COR-L47 (cell line): ENCODE measurements around the gene TAF6.

Experiments used
- DNase-seq: peaks from one replicate; lab custom pipeline; 2025; lab: John Stamatoyannopoulos, UW

The TAF6 gene

DNA sequence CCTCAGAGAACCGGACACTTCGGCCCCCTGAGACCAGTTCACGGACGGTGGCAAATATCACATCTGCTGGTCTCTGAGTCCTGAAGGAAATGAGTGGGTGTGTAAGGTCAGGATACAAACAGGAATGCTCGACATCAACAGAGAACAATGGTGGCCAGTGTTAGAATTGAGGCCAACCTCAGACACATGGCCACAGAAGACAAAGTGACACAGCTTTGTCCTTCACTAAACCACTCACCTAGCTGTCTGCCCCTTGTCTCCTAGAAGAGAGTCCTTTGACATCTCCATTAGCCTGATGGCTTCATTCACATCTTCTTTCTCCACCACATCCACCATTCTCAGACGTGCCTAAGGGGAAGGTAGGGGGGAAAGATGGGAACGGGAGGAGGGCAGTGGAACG lies 26.1 kb downstream of the TAF6 start:
- no peak for DNase-seq

DNA sequence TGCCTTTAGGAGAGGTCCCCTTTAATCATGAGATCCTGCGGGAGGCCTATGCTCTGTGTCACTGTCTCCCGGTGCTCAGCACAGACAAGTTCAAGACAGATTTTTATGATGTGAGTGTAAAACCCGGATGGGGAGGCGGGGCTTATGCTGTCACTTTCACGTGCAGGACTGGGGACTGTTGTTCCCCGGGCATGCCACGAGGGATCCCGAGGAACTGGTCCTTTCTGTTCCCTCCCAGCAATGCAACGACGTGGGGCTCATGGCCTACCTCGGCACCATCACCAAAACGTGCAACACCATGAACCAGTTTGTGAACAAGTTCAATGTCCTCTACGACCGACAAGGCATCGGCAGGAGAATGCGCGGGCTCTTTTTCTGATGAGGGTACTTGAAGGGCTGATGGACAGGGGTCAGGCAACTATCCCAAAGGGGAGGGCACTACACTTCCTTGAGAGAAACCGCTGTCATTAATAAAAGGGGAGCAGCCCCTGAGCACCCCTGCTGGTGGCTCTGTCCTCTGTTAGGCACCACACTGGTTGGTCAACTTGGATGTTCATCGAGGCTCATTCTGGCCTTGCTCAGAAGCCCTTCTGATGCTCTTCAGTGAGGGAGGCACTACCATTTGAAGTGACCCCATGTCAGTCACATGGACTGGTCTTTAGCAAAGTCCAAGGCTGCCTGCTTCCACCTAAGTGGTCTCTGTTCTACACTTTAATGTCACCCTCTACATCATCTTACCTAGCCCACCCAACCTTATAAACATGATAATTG lies 27.6 kb downstream of the TAF6 start:
- no peak for DNase-seq

DNA sequence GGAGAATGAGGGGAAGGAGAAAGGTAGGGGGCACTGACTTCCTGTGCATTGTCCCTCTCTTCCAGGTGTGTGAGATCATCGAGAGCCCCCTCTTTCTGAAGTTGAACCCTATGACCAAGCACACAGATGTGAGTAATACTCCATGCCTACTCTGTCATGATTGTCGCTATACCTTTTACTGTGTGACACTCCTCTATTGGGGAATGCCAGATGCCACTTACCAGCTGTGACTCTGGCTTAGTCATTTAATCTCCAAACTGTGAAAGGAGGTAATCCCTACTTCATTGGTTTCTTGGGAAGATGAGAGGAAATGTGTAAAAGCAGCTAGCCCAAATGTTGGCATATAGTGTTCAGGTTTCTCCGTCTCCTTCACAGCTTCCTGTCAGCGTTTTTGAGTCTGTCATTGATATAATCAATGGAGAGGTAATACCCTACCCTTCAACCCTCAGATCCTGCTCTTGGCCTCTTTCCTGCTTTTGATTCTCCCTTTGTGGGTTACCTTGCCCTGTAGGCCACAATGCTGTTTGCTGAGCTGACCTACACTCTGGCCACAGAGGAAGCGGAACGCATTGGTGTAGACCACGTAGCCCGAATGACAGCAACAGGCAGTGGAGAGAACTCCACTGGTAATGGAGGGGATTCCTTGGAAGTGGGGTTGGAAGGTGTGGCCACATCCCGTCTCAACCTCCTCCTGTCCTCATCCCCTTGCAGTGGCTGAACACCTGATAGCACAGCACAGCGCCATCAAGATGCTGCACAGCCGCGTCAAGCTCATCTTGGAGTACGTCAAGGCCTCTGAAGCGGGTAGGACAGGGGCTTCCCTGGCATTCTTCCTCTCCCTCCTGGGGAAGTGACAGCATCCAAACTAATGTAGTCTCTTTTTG lies 28.4 kb downstream of the TAF6 start:
- no peak for DNase-seq

DNA sequence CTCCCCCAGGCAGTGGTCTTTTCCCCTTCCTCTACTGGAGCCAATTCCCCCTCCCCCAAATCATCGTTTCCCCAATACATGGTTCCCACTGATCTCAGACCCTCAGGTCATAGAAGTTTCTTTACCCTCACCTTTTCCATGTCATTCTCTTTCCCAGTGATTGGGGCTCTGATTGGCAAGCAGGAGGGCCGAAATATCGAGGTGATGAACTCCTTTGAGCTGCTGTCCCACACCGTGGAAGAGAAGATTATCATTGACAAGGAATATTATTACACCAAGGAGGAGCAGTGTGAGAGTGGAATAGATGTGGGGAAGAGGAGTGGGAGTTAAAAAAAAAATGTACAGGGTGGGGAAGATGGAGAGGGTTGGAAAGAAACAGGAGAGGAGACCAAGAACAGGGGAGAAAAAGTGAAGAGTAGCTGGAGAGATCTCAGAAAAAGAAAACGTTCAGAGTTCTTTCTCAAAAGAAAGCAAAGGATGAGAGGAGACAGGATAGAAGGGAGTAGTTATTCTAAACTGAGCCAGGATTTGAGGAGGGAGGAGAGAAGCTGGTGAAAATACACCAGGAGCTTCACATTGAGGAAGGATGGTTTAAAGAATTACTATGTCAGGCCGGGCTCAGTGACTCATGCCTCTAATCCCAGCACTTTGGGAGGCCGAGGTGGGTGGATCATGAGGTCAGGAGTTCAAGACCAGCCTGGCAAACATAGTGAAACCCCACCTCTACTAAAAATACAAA lies 29.5 kb downstream of the TAF6 start:
- no peak for DNase-seq

DNA sequence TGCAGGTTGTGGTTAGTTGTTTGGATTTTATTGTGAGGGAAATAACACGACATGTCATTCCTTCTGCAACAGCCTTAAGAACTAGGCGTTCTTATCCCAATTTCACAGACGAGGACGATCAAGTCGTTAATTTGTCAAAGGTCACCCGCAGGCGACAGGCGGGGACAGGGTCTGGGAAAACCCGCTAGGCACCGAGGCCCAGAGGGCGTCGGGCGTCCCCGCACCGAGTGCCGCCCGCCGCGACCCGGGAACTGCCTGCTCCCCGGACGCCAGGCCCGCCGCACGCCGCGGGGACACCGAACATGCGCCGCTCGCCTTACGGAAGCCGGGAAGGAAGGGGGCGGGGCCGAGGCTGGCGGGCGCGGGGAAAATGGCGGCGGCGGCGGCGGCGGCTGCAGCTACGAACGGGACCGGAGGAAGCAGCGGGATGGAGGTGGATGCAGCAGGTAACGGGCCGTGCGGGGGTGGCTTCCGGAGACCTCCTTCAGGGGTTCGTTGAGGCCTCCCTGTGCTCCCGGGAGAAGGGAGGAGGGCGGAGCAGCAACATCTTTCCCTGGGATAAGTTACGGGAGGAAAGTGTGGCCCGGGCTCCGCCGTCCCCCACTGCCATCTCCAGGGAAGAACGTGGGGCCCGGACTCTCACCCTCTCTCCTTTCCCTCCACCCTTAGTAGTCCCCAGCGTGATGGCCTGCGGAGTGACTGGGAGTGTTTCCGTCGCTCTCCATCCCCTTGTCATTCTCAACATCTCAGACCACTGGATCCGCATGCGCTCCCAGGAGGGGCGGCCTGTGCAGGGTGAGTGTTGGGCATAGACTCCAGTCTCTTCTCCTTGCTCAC lies 30.3 kb downstream of the TAF6 start, which contains the start of gene COPS6:
Gene COPS6 (plus strand): TSS at position 349 of the 837 bp plus-strand sequence. CDS start 22 bp downstream, at position 371.
- DNase-seq, result peak; percentile 73

DNA sequence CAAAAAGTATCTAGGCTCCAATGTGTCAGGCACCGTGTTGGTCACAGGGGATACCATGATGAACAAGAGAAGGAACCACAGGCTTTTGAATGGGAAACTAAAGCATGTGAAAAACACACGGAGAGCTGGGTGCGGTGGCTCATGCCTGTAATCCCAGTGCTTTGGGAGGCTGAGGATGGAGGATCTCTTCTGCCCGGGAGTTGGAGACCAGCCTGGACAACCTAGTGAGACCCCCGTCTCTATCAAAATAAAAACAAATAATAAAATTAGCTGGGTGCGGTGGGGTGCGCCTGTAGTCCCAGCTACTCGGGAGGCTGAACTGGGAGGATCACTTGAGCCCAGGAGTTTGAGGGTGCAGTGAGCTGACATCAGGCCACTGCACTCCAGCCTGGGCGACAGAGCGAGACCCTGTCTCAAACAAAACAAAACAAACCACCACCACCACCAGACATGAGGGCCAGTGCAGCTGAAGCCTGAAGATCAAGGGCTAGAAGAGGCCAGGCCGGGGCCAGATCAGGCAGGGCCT lies 31.0 kb downstream of the TAF6 start:
- DNase-seq, result no peak

DNA sequence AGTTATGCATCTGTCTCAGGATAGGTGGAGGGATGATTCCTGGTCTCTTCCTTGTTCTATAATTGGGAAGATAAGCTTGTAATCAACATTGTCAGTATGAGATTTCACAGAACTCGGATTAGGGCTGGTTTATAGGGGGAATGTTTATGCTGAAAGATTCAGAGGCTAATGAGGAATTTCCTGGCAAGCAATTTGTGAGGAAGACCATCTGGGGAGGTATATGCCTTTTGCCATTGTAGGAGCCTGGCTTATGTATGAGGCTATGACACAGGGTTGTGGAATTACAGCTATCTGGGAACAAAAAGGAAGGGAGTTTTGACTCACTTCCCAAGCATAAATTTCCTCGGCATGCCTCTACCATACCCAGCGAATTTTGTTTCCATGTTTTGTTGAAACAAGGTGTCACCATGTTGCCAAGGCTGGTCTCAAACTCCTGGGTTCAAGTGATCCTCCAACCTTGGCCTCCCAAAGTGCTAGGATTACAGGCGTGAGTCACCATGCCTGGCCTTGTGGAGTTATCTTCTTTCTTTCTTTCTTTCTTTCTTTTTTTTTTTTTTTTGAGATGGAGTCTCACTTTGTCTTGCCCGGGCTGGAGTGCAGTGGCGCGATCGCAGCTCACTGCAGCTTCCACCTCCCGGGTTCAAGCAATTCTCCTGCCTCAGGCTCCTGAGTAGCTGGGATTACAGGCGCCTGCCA lies 32.0 kb downstream of the TAF6 start:
- no peak for DNase-seq

DNA sequence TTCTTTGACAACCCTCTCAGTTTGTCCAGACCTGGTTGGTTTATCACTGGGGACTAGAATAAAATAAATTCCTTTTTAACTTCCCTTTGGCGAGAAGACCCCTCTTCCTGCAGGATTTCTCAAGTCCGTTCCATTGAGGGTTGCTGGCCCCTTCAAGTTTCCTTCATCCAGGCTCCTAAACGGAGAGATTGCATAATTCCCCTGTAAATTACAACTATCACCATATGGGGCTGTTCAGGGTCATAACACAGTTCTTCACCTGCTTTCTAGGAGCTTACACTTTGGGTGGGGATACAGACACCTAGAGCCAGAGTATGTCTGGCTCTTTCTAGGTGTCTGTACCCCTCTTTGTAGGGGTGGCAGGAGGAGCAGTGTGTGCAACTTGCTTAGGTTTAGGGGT lies 33.6 kb downstream of the TAF6 start:
- DNase-seq, result no peak

DNA sequence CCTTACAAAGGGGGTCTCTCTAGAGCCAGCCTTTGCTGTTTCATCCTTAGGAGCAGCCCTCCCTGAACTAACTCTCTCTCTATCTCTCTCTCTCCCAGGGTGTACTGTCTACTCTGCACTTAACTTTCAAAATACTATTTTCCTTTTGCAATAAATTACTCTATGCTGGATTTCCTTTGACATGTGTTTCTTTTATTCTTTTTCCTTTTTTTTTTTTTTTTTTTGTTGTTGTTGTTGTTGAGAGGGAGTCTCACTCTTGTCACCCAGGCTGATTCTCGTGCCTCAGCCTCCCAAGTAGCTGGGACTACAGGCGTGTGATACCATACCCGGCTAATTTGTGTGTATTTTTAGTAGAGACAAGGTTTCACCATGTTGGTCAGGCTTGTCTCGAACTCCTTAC lies 36.2 kb downstream of the TAF6 start:
- no peak for DNase-seq

DNA sequence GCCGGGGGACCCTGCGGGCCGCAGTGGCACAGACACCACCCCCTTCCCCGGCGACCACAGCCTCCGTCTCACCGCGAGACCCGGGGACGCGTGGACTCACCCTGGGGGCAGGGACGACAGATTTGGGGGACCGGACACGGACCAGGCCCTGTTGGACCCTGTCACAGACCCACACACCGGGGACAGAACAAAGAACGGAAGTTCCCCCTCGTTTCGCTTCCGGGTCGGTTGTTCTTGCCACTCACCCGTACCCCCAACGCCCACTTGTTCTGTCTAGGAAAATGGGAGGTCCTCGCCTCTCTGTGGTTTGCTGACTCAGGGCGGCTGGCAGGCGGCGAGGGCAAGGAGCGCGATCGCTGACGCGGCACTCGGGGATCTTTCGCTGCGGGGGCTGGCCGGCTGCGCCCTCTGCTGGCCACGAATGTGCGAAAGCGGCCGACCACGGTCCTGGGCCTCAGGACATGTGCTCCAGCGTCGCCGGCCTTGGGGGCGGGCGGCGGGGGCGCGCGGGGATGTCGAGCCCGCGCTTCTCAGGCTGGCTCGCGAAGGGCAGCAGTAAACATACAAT lies 37.5 kb downstream of the TAF6 start, which contains the start of gene ZNF3:
Gene ZNF3 (minus strand): TSS at position 189 of the 568 bp plus-strand sequence. CDS start 4,366 bp downstream, outside the sequence.
- peak; percentile 99 for DNase-seq

DNA sequence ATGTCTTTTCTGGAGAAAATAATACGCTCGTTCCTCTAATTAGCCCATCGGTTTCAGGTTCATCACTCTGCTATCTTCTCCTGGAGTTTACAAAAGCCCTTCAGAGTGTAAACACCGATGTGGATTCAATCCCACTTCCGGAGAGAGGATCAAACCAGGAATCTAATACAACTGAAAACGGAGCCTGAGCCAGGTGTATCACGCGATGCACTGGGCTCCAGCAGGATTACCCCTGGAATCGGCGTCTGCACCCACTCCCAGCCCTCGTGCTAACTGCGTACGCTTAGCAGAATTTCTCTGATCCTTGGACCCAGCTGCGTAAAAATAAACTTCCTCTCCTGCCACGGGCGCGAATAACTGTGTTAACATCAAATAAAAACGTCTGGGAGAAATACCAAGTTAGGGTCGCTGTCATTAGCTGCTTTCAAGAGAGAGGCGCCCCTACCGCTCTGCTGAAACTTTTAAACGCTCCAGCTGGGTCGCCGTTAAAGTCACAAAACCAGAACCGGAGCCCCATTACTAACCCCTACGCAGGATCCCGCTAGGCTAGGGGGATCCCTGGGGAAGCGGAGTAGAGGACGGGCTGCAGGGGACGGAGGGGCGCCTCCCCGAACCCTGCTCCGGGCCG lies 38.1 kb downstream of the TAF6 start:
- peak; percentile 25 for DNase-seq

DNA sequence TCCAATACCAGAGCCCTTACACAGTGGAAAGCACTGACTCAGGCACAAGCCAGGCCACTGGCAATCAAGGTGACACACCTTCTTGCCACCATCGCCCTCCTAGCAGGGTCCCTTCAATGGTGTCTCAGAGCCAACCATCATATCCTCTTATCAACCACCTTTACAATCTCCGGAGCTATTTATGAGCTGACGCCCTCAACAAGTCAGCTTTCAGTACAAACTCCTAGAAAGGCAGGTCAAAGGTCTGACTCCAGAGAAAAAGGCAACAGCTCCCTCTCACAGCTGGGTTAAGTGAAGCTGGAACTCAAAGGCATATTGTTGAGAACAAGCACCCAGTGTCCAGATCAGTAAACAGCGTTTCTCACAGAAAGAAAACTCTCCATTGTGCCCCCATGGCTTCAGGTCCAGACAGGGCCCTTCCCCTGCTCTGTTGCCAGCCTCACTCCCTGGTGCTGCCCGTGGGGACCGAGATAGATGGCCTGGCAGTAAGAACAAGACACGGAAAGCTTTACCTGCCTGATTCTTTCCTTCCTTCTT lies 40.1 kb downstream of the TAF6 start:
- DNase-seq, result no peak

DNA sequence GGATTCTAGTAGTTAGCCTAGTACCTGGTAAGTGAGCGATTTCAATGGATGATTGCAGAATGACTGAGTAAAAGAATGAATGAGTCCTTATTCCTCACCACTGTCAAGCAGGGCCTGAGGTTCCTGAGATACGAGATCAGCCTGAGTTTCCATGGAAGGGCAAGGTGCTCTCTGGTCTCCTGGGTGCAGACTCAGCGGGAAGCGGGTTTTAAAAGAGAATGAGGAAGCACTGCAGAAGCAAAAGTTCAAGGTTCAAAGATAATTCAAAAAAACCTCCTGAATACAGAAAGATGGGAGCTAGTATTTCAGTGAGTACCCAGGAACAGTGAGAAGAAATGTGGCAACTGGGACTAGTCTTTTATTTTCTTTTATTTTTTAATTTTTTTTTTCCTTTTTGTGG lies 42.0 kb downstream of the TAF6 start:
- DNase-seq, result no peak

DNA sequence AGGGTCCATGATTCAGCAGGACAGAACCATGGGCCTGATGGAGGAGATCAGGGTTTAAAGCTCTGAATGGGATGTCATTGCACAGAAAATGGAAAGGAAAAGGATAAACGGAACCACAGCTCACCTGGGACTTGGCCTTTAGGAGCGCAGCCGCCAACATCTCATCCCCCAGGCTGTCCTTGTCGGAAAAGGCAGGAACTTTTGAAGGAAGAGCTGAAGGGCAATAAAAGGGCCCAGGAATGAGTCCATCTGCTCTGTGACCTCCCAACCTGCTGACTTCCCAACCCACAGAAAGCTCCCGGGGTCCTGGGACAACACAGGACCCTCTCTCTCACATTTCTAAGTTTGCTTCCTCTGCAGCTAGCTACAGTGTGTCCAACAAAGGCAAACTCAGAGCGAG lies 43.7 kb downstream of the TAF6 start:
- no peak for DNase-seq

DNA sequence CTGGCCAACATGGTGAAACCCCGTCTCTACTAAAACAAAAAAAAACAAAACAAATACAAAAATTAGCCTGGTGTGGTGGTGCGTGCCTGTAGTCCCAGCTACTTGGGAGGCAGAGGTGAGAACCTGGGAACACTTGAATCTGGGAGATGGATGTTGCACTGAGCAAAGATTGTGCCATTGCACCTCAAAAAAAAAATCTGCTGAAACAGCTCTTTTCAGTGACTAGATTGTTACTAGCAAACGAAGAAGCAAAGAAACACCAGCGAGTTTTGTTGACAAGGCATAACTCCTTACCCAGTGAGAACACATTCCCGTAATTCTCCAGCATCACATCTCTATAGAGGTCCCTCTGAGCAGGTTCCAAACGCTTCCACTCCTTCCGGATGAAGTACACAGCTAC lies 44.3 kb downstream of the TAF6 start:
- no peak for DNase-seq

DNA sequence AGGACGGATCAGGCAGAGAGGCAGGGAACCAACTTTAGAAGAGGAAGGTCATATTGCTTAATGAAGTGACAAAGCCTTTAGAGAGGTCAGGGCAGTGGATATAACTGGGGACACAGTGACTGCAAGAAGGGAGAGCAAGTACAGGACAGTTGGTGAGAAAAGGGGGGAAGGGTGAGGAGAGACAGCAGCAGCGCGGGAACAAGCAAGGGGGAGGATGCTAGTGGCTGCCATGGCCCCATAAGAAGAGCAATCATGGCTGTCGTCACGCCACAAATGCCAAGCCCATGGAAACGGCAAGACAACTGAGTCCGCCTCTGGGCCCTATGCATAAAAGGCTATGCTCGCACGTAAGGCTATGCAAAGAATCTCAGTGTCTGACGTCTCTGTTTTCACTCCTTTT lies 46.7 kb downstream of the TAF6 start:
- DNase-seq, result no peak

DNA sequence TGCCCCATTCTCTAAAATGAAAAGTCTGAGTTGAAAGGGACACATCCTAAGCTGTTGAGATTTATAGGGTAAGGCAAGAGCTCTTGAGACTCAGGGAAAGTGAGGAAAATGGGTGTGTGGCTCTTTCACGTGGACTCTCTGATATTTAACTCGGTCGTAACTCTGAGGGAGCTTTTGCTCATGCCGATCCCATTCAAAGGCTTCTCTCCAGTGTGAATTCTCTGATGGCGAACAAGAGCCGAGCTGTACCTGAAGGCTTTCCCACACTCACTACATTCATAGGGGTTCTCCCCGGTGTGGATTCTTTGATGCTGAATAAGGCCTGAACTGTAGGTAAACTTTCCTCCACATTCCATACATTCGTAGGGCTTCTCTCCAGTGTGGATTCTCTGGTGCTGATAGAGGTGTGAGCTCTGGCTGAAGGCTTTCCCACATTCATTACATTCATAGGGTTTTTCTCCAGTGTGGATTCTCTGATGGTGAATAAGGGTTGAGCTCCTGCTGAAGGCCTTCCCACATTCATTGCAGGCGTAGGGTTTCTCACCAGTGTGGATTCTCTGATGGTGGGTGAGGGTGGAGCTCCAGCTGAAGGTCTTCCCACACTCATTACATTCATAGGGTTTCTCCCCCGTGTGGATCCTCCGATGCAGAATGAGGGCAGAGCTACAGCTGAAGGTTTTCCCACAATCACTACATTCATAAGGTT lies 48.0 kb downstream of the TAF6 start:
- DNase-seq, result no peak

DNA sequence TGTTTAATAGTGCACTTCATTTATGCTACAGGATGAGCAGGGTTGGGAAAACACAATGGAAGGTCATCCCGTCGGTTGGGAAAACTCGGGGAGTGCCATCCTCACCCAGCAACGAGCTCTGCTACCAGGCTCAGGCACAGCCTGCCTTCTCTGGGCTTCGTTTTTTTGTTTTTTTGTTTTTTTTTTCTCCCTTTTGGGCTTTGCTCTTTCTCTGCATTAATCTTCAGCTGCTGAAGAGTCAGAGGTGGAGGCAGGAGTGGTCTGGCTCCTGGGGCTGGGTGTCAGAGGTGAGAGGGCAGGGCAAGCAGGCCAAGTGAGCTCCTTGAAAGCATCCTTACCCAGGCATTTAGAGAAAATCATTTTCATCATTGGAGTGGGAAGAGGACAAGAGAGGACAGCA lies 49.2 kb downstream of the TAF6 start:
- DNase-seq, result no peak

DNA sequence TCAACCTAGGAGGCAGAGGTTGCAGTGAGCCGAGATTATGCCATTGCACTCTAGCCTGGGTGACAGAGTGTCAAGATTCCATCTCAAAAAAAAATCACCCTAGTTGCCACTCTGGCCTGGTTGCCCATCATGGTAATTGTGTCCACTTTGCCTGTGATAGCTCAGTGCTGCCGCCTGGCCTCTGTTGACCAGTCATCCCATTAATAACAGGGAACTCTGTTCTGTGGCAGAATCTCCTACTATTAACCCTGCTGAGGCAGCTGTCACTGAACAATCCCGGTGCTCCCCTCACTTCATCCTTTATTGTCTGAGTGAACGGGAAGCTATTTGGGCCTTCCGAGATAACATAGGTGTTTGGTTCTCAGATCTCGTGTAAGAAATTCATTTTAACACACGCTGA lies 52.2 kb downstream of the TAF6 start:
- DNase-seq, result no peak
